Liver (tissue), 9 donors: ENCODE measurements around the gene U2AF1. TPM values are rescaled to one million over a fixed set of nuclear protein-coding genes. Genes with fewer than 3 reads are reported as not detected.
"Not testable (repeated sequence)": the region's sequence is repeated elsewhere in the genome, so short reads cannot be mapped to it uniquely, and the experiment has no call there.

Experiments used
- DNase-seq: peaks from one replicate; pipeline ENCODE4 v3.0.0-alpha.2; 2017; ENCODE audit warnings: low spot score
- H3K27ac ChIP-seq, 2 donors: one replicate each; pipeline ENCODE4 v1.7.0; 2013; ENCODE audit warnings: inconsistent platforms in 2 of 2, low read length in 2 of 2, control low read depth in 1 of 2, low read depth in 1 of 2, mild to moderate bottlenecking in 1 of 2
- H3K27me3 ChIP-seq, 4 donors: one replicate each; pipeline versions ENCODE4 v1.6.1 to v1.7.0; 2013; ENCODE audit warnings: low read length in 3 of 4, inconsistent platforms in 1 of 4, mild to moderate bottlenecking in 1 of 4, moderate library complexity in 1 of 4; ENCODE audit not compliant: control insufficient read depth in 4 of 4, insufficient read depth in 4 of 4
- H3K36me3 ChIP-seq, 4 donors: one replicate each; pipeline versions ENCODE4 v1.6.1 to v1.7.0; 2013; ENCODE audit warnings: low read length in 3 of 4, mild to moderate bottlenecking in 3 of 4, low read depth in 1 of 4, moderate library complexity in 1 of 4; ENCODE audit not compliant: control insufficient read depth in 4 of 4, insufficient read depth in 3 of 4
- H3K4me1 ChIP-seq, 4 donors: one replicate each; pipeline versions ENCODE4 v1.6.1 to v1.7.0; 2013; ENCODE audit warnings: low read length in 3 of 4, mild to moderate bottlenecking in 3 of 4, moderate library complexity in 1 of 4; ENCODE audit not compliant: control insufficient read depth in 4 of 4, insufficient read depth in 4 of 4
- H3K4me3 ChIP-seq, 3 donors: one replicate each; pipeline versions ENCODE4 v1.6.1 to v1.7.0; 2013; ENCODE audit warnings: low read length in 3 of 3, control low read depth in 1 of 3, low read depth in 1 of 3, mild to moderate bottlenecking in 1 of 3
- H3K9ac ChIP-seq, 2 donors: one replicate each; pipeline ENCODE4 v1.7.0; 2013; ENCODE audit warnings: low read length in 2 of 2, mild to moderate bottlenecking in 2 of 2, moderate library complexity in 2 of 2, control low read depth in 1 of 2, low read depth in 1 of 2
- H3K9me3 ChIP-seq, 4 donors: one replicate each; pipeline versions ENCODE4 v1.6.1 to v1.7.0; 2013; ENCODE audit warnings: low read length in 3 of 4; ENCODE audit not compliant: control insufficient read depth in 4 of 4
- WGBS: extraction: QIAGEN DNeasy Blood & Tissue Kit; methylation state at CpG from one replicate; pipeline ENCODE4 v1.1.7; 2013; 5-methylcytosine and 5-hydroxymethylcytosine counted together
- polyA plus RNA-seq, 2 donors: library from polyadenylated mRNA; stranded (reverse) in 1 of 2; unstranded in 1 of 2; fragments of 200-250 nt in 1 of 2; fragments of >200 nt in 1 of 2; fragmentation: Nextera tagmentation in 1 of 2; extraction: Ambion mirVana in 1 of 2; gene quantifications; one replicate each; pipeline versions ENCODE4 v1.2.1 to v1.2.3, GENCODE V29; 2013 to 2015
- total RNA-seq, 2 donors: library from RNA; depleted of rRNA; stranded (reverse); fragments of >200 nt; gene quantifications; one replicate each; pipeline ENCODE4 v1.2.3, GENCODE V29; 2014
- donor health status: healthy.
- donor health status: healthy.
- donor health status: healthy.
- donor health status: healthy.
- donor health status: healthy.

U2AF1 gene
- total and polyA plus RNA-seq, 4 donors, result 10.9 to 28.6 (median 16.5) TPM

DNA sequence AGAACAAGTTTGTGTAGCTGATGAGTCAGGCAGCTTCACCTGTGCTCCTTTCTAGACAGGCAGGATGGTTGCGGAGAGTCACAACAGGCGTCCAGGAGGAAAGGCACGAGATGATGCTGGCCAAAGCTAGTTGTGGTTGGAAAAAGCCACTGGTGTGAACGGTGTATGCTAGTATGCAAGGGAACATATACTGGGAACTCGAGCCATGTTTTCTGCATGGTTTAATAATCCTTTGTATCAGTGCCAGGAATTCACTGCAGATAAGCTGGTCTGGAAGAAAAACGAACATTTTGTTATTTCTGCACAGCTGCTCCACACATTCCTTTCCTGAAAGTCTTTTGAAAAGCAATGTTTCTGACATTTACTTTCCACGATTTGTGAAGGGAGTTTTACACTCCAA lies 22.7 kb upstream of the U2AF1 start:
- DNase-seq, result not testable (repeated sequence)
- WGBS, result no CpG with 5 or more reads among the region's 7 CpGs

DNA sequence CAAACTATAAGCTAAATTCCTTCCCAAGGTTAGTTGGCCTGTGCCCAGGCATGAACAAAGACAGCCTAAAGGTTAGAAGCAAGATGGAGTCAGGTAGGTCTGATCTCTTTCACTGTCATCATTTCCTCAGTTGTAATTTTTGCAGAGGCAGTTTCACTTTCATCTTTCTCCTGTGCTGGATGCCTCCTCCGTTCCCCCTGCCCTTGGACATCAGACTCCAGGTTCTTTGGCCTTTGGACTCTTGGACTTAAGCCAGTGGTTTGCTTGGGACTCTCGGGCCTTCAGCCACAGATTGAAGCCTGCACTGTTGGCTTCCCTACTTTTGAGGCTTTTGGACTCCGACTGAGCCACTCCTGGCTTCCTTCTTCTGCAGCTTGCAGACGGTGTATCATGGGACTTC lies 8.6 kb upstream of the U2AF1 start:
- not testable (repeated sequence) for H3K9me3 ChIP-seq, H3K36me3 ChIP-seq, DNase-seq, H3K4me1 ChIP-seq, H3K4me3 ChIP-seq, H3K9ac ChIP-seq, H3K27me3 ChIP-seq, H3K27ac ChIP-seq
- WGBS, result no CpG with 5 or more reads among the region's 4 CpGs

More for the DNA sequence above, 22.7 kb upstream of the U2AF1 start:
- not testable (repeated sequence) for H3K4me3 ChIP-seq, H3K27me3 ChIP-seq, H3K4me1 ChIP-seq, H3K27ac ChIP-seq, H3K9me3 ChIP-seq, H3K9ac ChIP-seq, H3K36me3 ChIP-seq

DNA sequence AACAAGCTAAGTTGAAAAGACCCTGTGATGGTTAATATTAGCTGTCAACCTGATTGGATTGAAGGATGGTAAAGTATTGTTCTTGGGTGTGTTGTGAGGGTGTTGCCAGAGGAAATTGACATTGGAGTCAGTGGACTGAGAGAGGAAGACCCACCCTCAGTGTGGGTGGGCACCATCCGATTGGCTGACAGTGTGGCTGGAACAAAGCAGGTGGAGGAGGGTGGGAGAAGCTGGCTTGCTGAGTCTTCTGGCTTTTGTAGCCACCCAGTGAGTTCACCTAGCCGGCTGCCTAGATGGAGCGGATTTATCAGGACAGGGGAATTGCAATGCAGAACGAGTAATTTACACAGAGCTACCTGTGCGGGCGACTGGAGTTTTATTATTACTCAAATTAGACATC lies 7.1 kb upstream of the U2AF1 start:
- not testable (repeated sequence) for H3K4me1 ChIP-seq, H3K4me3 ChIP-seq, H3K27ac ChIP-seq, DNase-seq, H3K27me3 ChIP-seq, H3K36me3 ChIP-seq, H3K9ac ChIP-seq, H3K9me3 ChIP-seq
- WGBS, result 91% methylated on average over 5 of the region's 6 CpGs

DNA sequence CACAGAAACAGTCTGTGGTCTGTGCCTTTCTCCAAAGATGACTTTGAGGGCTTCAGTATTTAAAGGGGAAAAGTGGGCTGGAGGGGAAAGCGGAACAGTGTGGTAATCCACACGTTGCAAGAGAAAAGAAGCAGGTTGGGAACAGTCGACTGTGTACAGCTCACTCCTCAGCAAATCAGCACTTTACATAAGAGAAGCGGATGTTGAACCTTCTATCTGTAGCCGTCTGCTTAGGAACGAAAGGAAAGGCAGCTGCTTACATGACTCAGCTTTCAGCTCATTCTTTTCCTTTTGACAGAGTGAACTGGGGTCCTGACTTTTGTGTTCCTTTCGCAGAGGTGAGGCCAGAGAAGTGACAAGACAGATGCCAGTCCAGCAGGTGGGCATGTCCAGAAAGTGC lies 1.6 kb upstream of the U2AF1 start:
- WGBS, result no CpG with 5 or more reads among the region's 7 CpGs
- H3K9ac ChIP-seq, result not testable (repeated sequence)

DNA sequence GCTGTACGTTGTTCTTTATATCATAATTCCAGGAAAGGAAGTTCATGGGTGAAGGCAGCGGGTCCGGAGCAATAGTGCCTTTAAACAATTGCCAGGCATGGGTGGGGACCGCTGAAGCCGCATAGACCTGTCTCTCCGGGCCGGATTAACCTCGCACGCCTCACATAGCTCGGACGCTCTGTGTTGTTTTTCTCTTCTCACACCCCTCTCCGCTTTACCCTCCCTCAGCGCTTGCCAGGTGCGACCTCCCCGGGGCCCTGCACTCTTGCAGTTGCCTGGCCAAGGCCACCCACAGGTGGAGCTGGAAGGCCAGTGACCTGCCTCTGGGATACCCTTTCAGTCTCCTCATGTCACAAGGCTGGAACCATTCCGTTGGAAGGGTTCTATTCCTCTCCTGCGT lies 807 bp upstream of the U2AF1 start:
- no CpG with 5 or more reads among the region's 17 CpGs for WGBS
- H3K4me1 ChIP-seq, DNase-seq, H3K9ac ChIP-seq, H3K36me3 ChIP-seq, H3K27me3 ChIP-seq, H3K9me3 ChIP-seq, H3K4me3 ChIP-seq, H3K27ac ChIP-seq: not testable (repeated sequence)

More for the DNA sequence above, 1.6 kb upstream of the U2AF1 start:
- not testable (repeated sequence) for DNase-seq, H3K36me3 ChIP-seq, H3K4me1 ChIP-seq, H3K9me3 ChIP-seq, H3K4me3 ChIP-seq, H3K27me3 ChIP-seq, H3K27ac ChIP-seq

DNA sequence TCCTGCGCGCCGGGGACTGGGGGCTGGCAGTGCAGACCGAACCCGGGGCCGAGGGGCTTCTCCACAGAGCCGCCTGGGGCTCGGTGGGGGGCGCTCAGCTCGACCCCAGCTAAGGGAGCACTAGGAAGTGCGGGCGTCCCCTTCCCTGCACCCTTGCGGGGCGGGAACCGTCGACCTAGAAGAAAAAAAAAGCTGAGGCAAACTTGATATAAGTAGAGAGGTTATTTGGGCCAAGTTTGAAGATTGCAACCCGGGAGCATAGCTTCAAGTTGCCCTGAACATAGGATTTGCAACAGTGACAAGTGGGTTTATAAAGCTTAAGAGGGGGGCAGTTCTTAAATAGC lies 396 bp upstream of the U2AF1 start:
- not testable (repeated sequence) for H3K27ac ChIP-seq, H3K9ac ChIP-seq, DNase-seq, H3K4me1 ChIP-seq, H3K36me3 ChIP-seq, H3K9me3 ChIP-seq, H3K27me3 ChIP-seq, H3K4me3 ChIP-seq
- WGBS, result no CpG with 5 or more reads among the region's 17 CpGs

DNA sequence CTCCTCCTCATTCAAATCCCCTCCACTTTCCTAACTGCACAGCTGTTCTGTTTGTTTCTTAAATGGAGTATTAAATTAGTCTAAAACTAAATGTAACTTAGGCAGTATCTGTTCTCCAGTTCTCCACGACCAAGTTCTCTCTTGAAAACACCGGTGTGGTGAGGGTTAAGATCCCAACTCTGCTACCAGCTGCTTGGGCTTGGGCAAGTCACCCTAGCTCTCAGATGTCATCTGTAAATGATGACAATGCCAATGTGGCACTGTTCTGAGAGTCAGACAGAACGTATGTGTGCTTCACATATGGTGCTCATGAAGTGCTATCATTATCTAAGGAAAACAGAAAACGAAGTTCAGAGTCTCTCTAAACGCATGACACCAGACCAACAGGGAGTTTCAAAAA lies 2.7 kb downstream of the U2AF1 start:
- not testable (repeated sequence) for H3K9ac ChIP-seq, H3K36me3 ChIP-seq, H3K27me3 ChIP-seq, H3K4me3 ChIP-seq, DNase-seq, H3K9me3 ChIP-seq, H3K27ac ChIP-seq, H3K4me1 ChIP-seq
- WGBS, result 73% methylated on average over 2 of the region's 5 CpGs

DNA sequence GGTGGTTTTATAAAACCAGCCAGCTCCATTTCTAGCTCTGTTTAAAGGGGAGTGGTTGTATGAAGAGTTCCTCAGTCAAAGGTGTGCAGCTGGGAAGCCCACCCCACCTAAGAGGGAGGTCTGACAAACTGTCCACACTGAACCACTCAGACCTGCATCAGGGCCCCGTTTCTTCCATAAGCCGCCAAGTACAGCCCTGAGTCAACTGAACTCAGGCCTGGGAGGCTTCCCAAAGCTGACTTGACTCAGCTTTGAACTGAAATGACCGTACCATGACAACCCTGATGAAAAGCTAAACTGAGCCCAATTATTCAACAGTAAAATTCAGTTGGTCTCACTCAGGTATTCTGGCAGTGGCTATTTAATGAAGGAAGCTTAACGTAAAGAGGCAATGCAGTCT lies 5.1 kb downstream of the U2AF1 start:
- not testable (repeated sequence) for DNase-seq, H3K9me3 ChIP-seq, H3K27ac ChIP-seq, H3K27me3 ChIP-seq, H3K36me3 ChIP-seq, H3K9ac ChIP-seq, H3K4me3 ChIP-seq, H3K4me1 ChIP-seq
- no CpG with 5 or more reads among the region's 4 CpGs for WGBS

DNA sequence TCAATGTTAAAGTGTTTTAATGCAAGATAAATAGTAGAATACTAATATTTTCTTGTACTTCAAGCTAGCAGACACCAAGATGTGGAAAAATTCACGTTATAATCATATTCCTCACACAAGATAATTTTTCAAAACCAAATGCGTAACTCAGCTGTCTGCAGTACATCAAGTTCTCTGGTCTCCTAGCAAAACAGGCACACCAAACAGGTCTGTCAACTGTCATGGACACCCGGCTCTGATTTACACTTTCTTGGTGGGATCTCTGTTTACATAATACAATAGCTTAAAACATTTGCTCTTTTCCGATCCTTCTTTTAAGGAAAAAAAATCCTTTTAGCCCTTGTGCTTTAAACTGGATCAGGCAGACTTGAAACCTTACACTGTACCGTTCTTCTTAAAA lies 5.7 kb downstream of the U2AF1 start:
- not testable (repeated sequence) for H3K9ac ChIP-seq, H3K27me3 ChIP-seq, H3K9me3 ChIP-seq, H3K4me3 ChIP-seq, H3K4me1 ChIP-seq, H3K36me3 ChIP-seq, DNase-seq, H3K27ac ChIP-seq
- no CpG with 5 or more reads among the region's 5 CpGs for WGBS
